DND-41 (cell line): ENCODE measurements around the gene RBFOX1.

ENCODE experiments used
- ATAC-seq: fragments of 200-7000 bp; cut with Tn5 transposase; 3 replicates; pipeline ENCODE4 v1.9.1; 2021; ENCODE audit warnings: low read depth; ENCODE audit not compliant: insufficient read depth
- DNase-seq: peaks from one replicate; pipeline ENCODE4 v3.0.0-alpha.2; 2020
- H2AFZ ChIP-seq: 2 replicates; pipeline ENCODE4 v1.6.0; 2012; ENCODE audit warnings: low read depth, low read length
- H3K27ac ChIP-seq: 2 replicates; pipeline ENCODE4 v1.5.1; 2012; ENCODE audit warnings: low read length, inconsistent platforms
- H3K27me3 ChIP-seq: fragments of 200-600 bp; sonication (generic); 2 replicates; pipeline ENCODE4 v1.6.0; 2012; ENCODE audit warnings: low read length, mild to moderate bottlenecking, inconsistent platforms; ENCODE audit not compliant: insufficient read depth, poor library complexity
- H3K36me3 ChIP-seq: 2 replicates; pipeline ENCODE4 v1.5.1; 2012; ENCODE audit warnings: low read length, inconsistent platforms; ENCODE audit not compliant: insufficient read depth
- H3K4me1 ChIP-seq: 2 replicates; pipeline ENCODE4 v1.5.1; 2012; ENCODE audit warnings: mild to moderate bottlenecking, low read length; ENCODE audit not compliant: insufficient read depth
- H3K4me2 ChIP-seq: 2 replicates; pipeline ENCODE4 v1.6.0; 2012; ENCODE audit warnings: mild to moderate bottlenecking, moderate library complexity, low read length, inconsistent platforms; ENCODE audit not compliant: insufficient read depth
- H3K4me3 ChIP-seq, 2 experiments: fragments of 200-600 bp in 1 of 2; shearing (Covaris generic) in 1 of 2; 2 replicates each; pipeline ENCODE4 v1.5.1; 2012 to 2016; ENCODE audit warnings: inconsistent platforms in 2 of 2, low read length in 2 of 2, mild to moderate bottlenecking in 2 of 2, low read depth in 1 of 2, moderate library complexity in 1 of 2
- H3K79me2 ChIP-seq: 2 replicates; pipeline ENCODE4 v1.6.0; 2012; ENCODE audit warnings: low read length, inconsistent platforms; ENCODE audit not compliant: insufficient read depth
- H3K9ac ChIP-seq: 2 replicates; pipeline ENCODE4 v1.6.0; 2012; ENCODE audit warnings: low read depth, mild to moderate bottlenecking, inconsistent platforms, low read length, moderate library complexity
- H3K9me3 ChIP-seq: 2 replicates; pipeline ENCODE4 v1.5.1; 2012; ENCODE audit warnings: low read length, moderate library complexity, mild to moderate bottlenecking, inconsistent platforms; ENCODE audit not compliant: insufficient read depth, severe bottlenecking
- H4K20me1 ChIP-seq: 2 replicates; pipeline ENCODE4 v1.6.0; 2012; ENCODE audit warnings: low read length; ENCODE audit not compliant: insufficient read depth
- EZH2 ChIP-seq: IDR thresholded peaks from 3 replicates; pipeline ENCODE4 v1.6.1; 2012; ENCODE audit warnings: borderline replicate concordance, low read depth, mild to moderate bottlenecking, moderate library complexity, low read length, inconsistent platforms; ENCODE audit not compliant: severe bottlenecking
- TF ChIP-seq, protein P1 (sequence below): IDR thresholded peaks from 2 replicates; pipeline ENCODE4 v1.5.1; 2012; ENCODE audit warnings: borderline replicate concordance, low read length, moderate library complexity, mild to moderate bottlenecking; ENCODE audit not compliant: poor library complexity, severe bottlenecking; ENCODE audit errors: extremely low read depth

RBFOX1 gene

DNA sequence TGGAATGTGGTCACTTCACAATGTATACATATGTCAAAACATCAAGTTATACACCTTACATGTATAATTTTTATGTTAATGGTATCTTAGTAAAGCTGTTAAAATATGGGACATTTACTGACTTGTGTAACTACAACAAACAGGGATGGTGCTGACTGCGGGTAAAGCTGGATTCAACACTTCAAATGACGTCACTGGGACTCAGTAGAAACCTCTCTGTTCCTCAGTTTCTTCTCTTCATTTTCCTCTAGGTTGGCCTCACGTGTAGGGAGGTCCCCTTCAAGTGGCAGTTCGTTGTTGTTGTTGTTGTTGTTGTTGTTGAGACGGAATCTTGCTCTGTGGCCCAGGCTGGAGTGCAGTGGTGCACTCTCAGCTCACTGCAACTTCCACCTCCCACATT lies 182.9 kb downstream of the RBFOX1 start:
- no peaks in the 10 kb centered on the region for H3K27me3 ChIP-seq
- DNase-seq (no peak), ATAC-seq (no peak)
- H2AFZ ChIP-seq = no peak overlapping the region
- no peaks in the 10 kb centered on the region for H4K20me1 ChIP-seq
- no peak overlapping the region for H3K4me3 ChIP-seq
- H3K4me2 ChIP-seq = no peak overlapping the region
- TF ChIP-seq, protein P1, sequence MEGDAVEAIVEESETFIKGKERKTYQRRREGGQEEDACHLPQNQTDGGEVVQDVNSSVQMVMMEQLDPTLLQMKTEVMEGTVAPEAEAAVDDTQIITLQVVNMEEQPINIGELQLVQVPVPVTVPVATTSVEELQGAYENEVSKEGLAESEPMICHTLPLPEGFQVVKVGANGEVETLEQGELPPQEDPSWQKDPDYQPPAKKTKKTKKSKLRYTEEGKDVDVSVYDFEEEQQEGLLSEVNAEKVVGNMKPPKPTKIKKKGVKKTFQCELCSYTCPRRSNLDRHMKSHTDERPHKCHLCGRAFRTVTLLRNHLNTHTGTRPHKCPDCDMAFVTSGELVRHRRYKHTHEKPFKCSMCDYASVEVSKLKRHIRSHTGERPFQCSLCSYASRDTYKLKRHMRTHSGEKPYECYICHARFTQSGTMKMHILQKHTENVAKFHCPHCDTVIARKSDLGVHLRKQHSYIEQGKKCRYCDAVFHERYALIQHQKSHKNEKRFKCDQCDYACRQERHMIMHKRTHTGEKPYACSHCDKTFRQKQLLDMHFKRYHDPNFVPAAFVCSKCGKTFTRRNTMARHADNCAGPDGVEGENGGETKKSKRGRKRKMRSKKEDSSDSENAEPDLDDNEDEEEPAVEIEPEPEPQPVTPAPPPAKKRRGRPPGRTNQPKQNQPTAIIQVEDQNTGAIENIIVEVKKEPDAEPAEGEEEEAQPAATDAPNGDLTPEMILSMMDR = no peak
- TF ChIP-seq EZH2 = no peak
- H3K9me3 ChIP-seq = no peaks in the 10 kb centered on the region
- H3K79me2 ChIP-seq = no peaks in the 10 kb centered on the region
- H3K9ac ChIP-seq = no peak overlapping the region
- H3K4me1 ChIP-seq = no peaks in the 10 kb centered on the region
- no peak overlapping the region for H3K27ac ChIP-seq
- H3K36me3 ChIP-seq = no peaks in the 10 kb centered on the region

DNA sequence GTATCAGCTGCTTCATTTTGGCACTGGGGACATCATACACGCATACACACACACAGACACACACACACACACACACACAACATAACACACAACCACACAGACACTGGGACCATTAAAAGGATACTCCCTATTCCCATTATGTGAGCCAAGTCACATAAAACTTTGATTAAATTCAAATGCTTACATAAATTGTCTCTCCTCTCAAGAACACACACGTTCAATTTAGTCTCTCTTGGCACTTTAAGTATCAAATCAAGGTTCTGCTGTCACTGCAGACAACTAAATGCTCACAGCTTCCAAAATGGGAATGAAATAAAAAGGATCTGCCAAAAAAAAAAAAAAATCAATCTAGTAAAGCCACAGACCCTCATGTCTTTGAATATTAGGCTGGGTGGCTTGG lies 184.9 kb downstream of the RBFOX1 start:
- no peaks in the 10 kb centered on the region for H3K79me2 ChIP-seq
- no peak overlapping the region for H2AFZ ChIP-seq
- no peaks in the 10 kb centered on the region for H3K36me3 ChIP-seq
- no peak overlapping the region for H3K4me3 ChIP-seq
- no peaks in the 10 kb centered on the region for H3K9me3 ChIP-seq
- no peak overlapping the region for H3K9ac ChIP-seq
- ATAC-seq (no peak), DNase-seq (no peak)
- no peak overlapping the region for H3K27ac ChIP-seq
- H3K4me1 ChIP-seq = no peaks in the 10 kb centered on the region
- peaks cover 3% of the 10 kb centered on the region for H3K27me3 ChIP-seq
- H4K20me1 ChIP-seq = no peaks in the 10 kb centered on the region
- TF ChIP-seq EZH2 = no peak
- TF ChIP-seq, protein P1 = no peak
- H3K4me2 ChIP-seq = no peak overlapping the region

DNA sequence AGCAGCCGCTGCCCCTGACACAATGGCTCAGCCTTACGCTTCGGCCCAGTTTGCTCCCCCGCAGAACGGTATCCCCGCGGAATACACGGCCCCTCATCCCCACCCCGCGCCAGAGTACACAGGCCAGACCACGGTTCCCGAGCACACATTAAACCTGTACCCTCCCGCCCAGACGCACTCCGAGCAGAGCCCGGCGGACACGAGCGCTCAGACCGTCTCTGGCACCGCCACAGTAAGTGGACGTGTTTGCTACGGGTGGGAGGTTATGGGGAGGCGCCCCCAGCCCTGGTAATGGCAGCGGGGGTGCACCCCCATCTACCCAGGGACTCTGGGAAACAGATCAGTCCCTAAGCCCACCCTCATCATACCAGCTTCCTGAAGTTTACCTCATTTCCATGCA lies 185.5 kb downstream of the RBFOX1 start:
- Histone ChIP-seq H3K36me3 (no peaks in the 10 kb centered on the region), H3K4me2 (no peak overlapping the region), H3K9ac (no peak overlapping the region), H2AFZ (no peak overlapping the region), H4K20me1 (no peaks in the 10 kb centered on the region), H3K4me3 (no peak overlapping the region), H3K27ac (no peak overlapping the region), H3K4me1 (no peaks in the 10 kb centered on the region), H3K79me2 (no peaks in the 10 kb centered on the region), H3K9me3 (no peaks in the 10 kb centered on the region), H3K27me3 (peaks cover 3% of the 10 kb centered on the region)
- ATAC-seq = no peak
- DNase-seq = no peak
- TF ChIP-seq, protein P1 = no peak
- no peak for TF ChIP-seq EZH2

DNA sequence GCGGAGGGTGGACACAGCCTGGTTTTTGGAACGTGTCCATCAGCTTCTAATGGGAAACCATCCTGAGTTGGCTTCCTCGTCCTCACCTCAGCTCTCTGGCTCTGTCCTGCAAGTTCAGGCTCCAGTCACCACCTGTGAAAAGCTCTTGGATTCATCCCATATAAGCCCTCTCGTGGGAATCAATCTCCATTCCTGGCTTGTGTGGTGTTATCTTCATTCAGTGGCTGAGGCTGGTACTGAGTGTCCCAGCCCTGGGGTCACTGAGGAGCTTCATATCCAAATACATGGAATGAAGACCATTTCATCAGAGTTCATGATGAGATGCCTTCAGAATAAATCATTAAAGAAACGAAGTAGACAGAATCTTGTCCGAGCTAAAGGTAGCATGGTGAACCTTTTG lies 189.2 kb downstream of the RBFOX1 start:
- Histone ChIP-seq H3K79me2 (no peaks in the 10 kb centered on the region), H3K27me3 (peaks cover 3% of the 10 kb centered on the region), H4K20me1 (no peaks in the 10 kb centered on the region), H3K4me1 (no peaks in the 10 kb centered on the region), H3K9me3 (no peaks in the 10 kb centered on the region), H3K27ac (no peak overlapping the region), H3K9ac (no peak overlapping the region), H2AFZ (no peak overlapping the region), H3K4me2 (no peak overlapping the region), H3K36me3 (no peaks in the 10 kb centered on the region), H3K4me3 (no peak overlapping the region)
- TF ChIP-seq EZH2 = no peak
- TF ChIP-seq, protein P1 = no peak
- DNase-seq (no peak), ATAC-seq (no peak)
